PC-3 (cell line): ENCODE data around the gene REXO4. TPM values are rescaled to one million over a fixed set of nuclear protein-coding genes. Genes with fewer than 3 reads are reported as not detected.

Source experiments
- ATAC-seq: fragments of 200-7000 bp; cut with Tn5 transposase; 2 replicates; pipeline ENCODE4 v1.9.1; 2020; ENCODE audit warnings: mild to moderate bottlenecking, moderate library complexity
- BruUV-seq: library from RNA; stranded (reverse); fragments of 400-500 nt; replicated peaks from 2 replicates; lab custom pipeline; 2021; lab: Mats Ljungman, UMichigan
- CTCF ChIA-PET: fragments of 300-600 bp; sonication (Branson Sonifier 250); formaldehyde crosslinking; loops from one replicate; lab custom pipeline; 2022; ENCODE audit warnings: antibody characterized with exemption; lab: Charles Lee
- POLR2A ChIA-PET: fragments of 300-600 bp; sonication (Branson Sonifier 250); formaldehyde crosslinking; loops from one replicate; lab custom pipeline; 2022; ENCODE audit warnings: antibody characterized with exemption; ENCODE audit not compliant: unreplicated experiment; lab: Charles Lee
- DNase-seq: peaks from one replicate; pipeline ENCODE4 v3.0.0-alpha.2; 2015
- H2AFZ ChIP-seq: fragments of 300-600 bp; sonication (generic); 2 replicates; pipeline ENCODE4 v1.6.0; 2016; ENCODE audit warnings: antibody characterized with exemption, low read length
- H3F3A ChIP-seq: fragments of 300-600 bp; sonication (generic); one replicate; pipeline ENCODE4 v1.6.0; 2017; ENCODE audit warnings: antibody characterized with exemption, low read length, control low read depth, mild to moderate bottlenecking; ENCODE audit not compliant: unreplicated experiment
- H3K27ac ChIP-seq: fragments of 300-600 bp; sonication (generic); 2 replicates; pipeline ENCODE4 v1.5.1; 2016; ENCODE audit warnings: mild to moderate bottlenecking, low read length
- H3K27me3 ChIP-seq: fragments of 300-600 bp; sonication (generic); 2 replicates; pipeline ENCODE4 v1.6.1; 2016; ENCODE audit warnings: low read length, mixed read lengths
- H3K36me3 ChIP-seq: fragments of 300-600 bp; sonication (generic); 2 replicates; pipeline ENCODE4 v1.6.1; 2016; ENCODE audit warnings: low read depth, mixed run types, low read length, mixed read lengths
- H3K4me1 ChIP-seq: fragments of 300-600 bp; sonication (generic); 2 replicates; pipeline ENCODE4 v1.5.1; 2016; ENCODE audit warnings: low read length; ENCODE audit not compliant: insufficient read depth
- H3K4me2 ChIP-seq: fragments of 300-600 bp; sonication (generic); 2 replicates; pipeline ENCODE4 v1.6.0; 2016; ENCODE audit warnings: low read length
- H3K4me3 ChIP-seq: fragments of 300-600 bp; sonication (generic); 2 replicates; pipeline ENCODE4 v1.5.1; 2016; ENCODE audit warnings: mild to moderate bottlenecking, low read length, mixed read lengths
- H3K79me2 ChIP-seq: fragments of 300-600 bp; sonication (generic); 2 replicates; pipeline ENCODE4 v1.6.1; 2017; ENCODE audit warnings: low read length, mixed read lengths
- H3K9ac ChIP-seq: fragments of 300-600 bp; sonication (generic); 2 replicates; pipeline ENCODE4 v1.6.0; 2016; ENCODE audit warnings: mild to moderate bottlenecking, low read length
- H3K9me2 ChIP-seq: fragments of 300-600 bp; sonication (generic); replicated peaks from 2 replicates; pipeline ENCODE4 v1.6.1; 2016; ENCODE audit warnings: mixed run types, low read length, mixed read lengths
- H3K9me3 ChIP-seq: fragments of 300-600 bp; sonication (generic); 2 replicates; pipeline ENCODE4 v1.6.1; 2016; ENCODE audit warnings: low read length, mixed read lengths
- H4K20me1 ChIP-seq: fragments of 300-600 bp; sonication (generic); 2 replicates; pipeline ENCODE4 v1.6.1; 2016; ENCODE audit warnings: low read length, mixed read lengths
- CTCF ChIP-seq: fragments of 300-600 bp; sonication (generic); conservative IDR thresholded peaks from 2 replicates; pipeline ENCODE4 v1.5.1; 2017; ENCODE audit warnings: antibody characterized with exemption, low read depth, mild to moderate bottlenecking, low read length
- EZH2 ChIP-seq: fragments of 300-600 bp; sonication (generic); IDR thresholded peaks from one replicate; pipeline ENCODE4 v1.6.1; 2017; ENCODE audit warnings: antibody characterized with exemption, mild to moderate bottlenecking, low read length; ENCODE audit not compliant: unreplicated experiment
- EZH2phosphoT487 ChIP-seq: fragments of 300-600 bp; sonication (generic); IDR thresholded peaks from 2 replicates; pipeline ENCODE4 v1.6.1; 2018; ENCODE audit warnings: mild to moderate bottlenecking, antibody characterized with exemption, low read length, borderline replicate concordance
- intact Hi-C: fragments of 100-400 bp; cut with micrococcal nuclease; formaldehyde crosslinking; loops from 2 replicates; pipeline ENCODE4 v1.9.0; 2023
- total RNA-seq: library from RNA; depleted of rRNA; stranded (reverse); fragments of >200 nt; gene quantifications from 2 replicates; pipeline ENCODE4 v1.2.3, GENCODE V29; 2014

REXO4 gene
- total RNA-seq, 1 experiment from 2014 or later: 34.1 TPM

GRCh38 chr9:133454943-133455673 lies 37.3 kb upstream of the REXO4 start:
- Histone ChIP-seq H3K36me3 (no peaks in the 10 kb centered on the region), H3K27ac (no peak overlapping the region), H3K4me1 (peaks cover 6% of the 10 kb centered on the region; the same call in 1 of the 2 replicates), H4K20me1 (no peaks in the 10 kb centered on the region), H3K9ac (no peak overlapping the region), H3K4me2 (no peak overlapping the region), H3K9me2 (no peaks in the 10 kb centered on the region), H3K9me3 (no peaks in the 10 kb centered on the region), H3F3A (no peaks in the 10 kb centered on the region), H3K27me3 (no peaks in the 10 kb centered on the region), H3K4me3 (no peak overlapping the region), H2AFZ (no peak overlapping the region), H3K79me2 (no peaks in the 10 kb centered on the region)
- ATAC-seq (no peak), DNase-seq (no peak)
- TF ChIP-seq CTCF (no peak), EZH2phosphoT487 (no peak), EZH2 (no peak)
- CTCF ChIA-PET: no interaction called here
- intact Hi-C loops: no loop called here
- POLR2A ChIA-PET: no interaction called here
- no TSS peak for BruUV-seq

- no peak overlapping the region for H3K27ac ChIP-seq
- CTCF ChIA-PET: no interaction called here
- ATAC-seq: no peak
- no peak for TF ChIP-seq EZH2phosphoT487
- H3F3A ChIP-seq: no peaks in the 10 kb centered on the region
- no TSS peak for BruUV-seq
- peaks cover 11% of the 10 kb centered on the region for H3K4me1 ChIP-seq
- H3K36me3 ChIP-seq: no peaks in the 10 kb centered on the region
- POLR2A ChIA-PET: no interaction called here
- H3K9ac ChIP-seq: no peak overlapping the region
- no peaks in the 10 kb centered on the region for H4K20me1 ChIP-seq
- no peaks in the 10 kb centered on the region for H3K9me2 ChIP-seq
- no peaks in the 10 kb centered on the region for H3K27me3 ChIP-seq
- no peak for DNase-seq
- intact Hi-C loops: no loop called here
- no peak overlapping the region for H2AFZ ChIP-seq
- H3K9me3 ChIP-seq: no peaks in the 10 kb centered on the region
- no peak overlapping the region for H3K4me3 ChIP-seq
- H3K79me2 ChIP-seq: no peaks in the 10 kb centered on the region
- H3K4me2 ChIP-seq: no peak overlapping the region
These were observed 36.5 kb upstream of the REXO4 start for GRCh38 chr9:133454325-133454724.

- H3K27me3 ChIP-seq: no peaks in the 10 kb centered on the region
- no peak overlapping the region for H3K4me3 ChIP-seq
- no peak overlapping the region for H2AFZ ChIP-seq
- H3K9ac ChIP-seq: no peak overlapping the region
- ChIA-PET CTCF (no interaction called here), POLR2A (no interaction called here)
- H3K27ac ChIP-seq: no peak overlapping the region
- TF ChIP-seq EZH2 (no peak), CTCF (no peak), EZH2phosphoT487 (no peak)
- no peaks in the 10 kb centered on the region for H3F3A ChIP-seq
- BruUV-seq: no TSS peak
- H3K79me2 ChIP-seq: no peaks in the 10 kb centered on the region
- no peaks in the 10 kb centered on the region for H3K36me3 ChIP-seq
- intact Hi-C loops: no loop called here
- ATAC-seq: no peak
- DNase-seq: no peak
- H3K4me2 ChIP-seq: no peak overlapping the region
- no peaks in the 10 kb centered on the region for H3K9me3 ChIP-seq
- H3K4me1 ChIP-seq: peaks cover 6% of the 10 kb centered on the region; the same call in 1 of the 2 replicates
- no peaks in the 10 kb centered on the region for H4K20me1 ChIP-seq
- no peaks in the 10 kb centered on the region for H3K9me2 ChIP-seq
These were observed 35.8 kb upstream of the REXO4 start for GRCh38 chr9:133453651-133454050.
